AG08395 (cell line): ENCODE results near the gene CRACDL.

ENCODE experiments used
- DNase-seq: peaks from one replicate; pipeline ENCODE4 v3.0.0; 2012; ENCODE audit warnings: mixed read lengths, low spot score

The CRACDL gene, protein sequence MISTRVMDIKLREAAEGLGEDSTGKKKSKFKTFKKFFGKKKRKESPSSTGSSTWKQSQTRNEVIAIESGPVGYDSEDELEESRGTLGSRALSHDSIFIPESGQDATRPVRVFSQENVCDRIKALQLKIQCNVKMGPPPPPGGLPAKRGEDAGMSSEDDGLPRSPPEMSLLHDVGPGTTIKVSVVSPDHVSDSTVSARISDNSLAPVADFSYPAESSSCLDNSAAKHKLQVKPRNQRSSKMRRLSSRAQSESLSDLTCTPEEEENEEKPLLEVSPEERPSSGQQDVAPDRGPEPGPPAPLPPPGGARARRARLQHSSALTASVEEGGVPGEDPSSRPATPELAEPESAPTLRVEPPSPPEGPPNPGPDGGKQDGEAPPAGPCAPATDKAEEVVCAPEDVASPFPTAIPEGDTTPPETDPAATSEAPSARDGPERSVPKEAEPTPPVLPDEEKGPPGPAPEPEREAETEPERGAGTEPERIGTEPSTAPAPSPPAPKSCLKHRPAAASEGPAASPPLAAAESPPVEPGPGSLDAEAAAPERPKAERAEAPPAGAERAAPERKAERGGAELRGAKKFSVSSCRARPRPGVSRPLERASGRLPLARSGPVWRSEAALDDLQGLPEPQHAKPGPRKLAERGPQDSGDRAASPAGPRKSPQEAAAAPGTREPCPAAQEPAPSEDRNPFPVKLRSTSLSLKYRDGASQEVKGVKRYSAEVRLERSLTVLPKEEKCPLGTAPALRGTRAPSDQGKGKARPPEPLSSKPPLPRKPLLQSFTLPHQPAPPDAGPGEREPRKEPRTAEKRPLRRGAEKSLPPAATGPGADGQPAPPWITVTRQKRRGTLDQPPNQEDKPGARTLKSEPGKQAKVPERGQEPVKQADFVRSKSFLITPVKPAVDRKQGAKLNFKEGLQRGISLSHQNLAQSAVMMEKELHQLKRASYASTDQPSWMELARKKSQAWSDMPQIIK

DNA sequence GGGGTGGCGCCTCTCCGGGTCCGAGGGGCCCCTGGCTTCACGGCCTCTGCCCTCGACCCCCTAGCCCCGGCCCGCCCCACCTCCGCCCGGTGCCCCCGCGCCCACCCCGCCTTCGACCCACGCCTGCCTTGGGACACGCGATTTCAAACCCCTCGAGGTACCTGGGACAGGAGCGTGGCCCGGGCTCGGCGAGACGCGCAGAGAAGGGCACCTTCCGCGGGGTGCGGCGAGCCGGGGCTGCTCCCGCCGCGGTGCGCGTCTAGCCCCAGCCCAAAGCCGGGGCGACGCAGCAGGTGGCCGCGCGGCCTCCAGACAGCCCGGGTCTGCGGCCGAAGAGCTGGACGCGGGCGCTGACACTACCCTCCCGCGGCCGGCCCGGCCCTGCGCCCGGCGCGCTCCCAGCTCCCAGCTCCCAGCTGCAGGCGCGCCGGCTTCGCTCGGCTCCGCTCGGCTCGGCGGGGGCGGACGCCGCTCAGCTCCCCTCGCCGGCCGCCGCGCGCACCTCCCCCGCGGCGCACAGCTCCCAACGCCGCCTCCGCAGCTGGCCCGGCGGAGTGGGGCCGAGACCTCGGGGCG is at the start of gene CRACDL:
CRACDL (minus strand) TSS at position 449 of the 576 bp plus-strand sequence. CDS start 89,425 bp downstream, outside the sequence.
- no peak for DNase-seq

DNA sequence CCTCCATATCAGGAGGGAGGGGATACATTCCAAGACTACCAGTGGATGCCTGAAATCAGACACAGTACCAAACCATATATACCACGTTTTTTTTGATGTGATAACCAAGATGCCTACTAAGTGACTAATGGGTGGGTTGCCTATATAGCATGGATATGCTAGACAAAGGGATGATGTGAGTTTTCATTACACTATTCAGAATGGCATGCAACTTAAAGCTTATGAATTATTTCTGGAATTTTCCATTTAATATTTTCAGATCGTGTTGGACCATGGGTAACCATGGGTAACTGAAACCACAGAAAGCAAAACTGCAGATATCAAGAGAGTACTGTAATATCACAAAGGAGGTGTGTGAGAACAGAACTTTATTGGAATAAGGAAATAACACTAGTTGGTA is 39.6 kb upstream of the CRACDL start:
- no peak for DNase-seq

DNA sequence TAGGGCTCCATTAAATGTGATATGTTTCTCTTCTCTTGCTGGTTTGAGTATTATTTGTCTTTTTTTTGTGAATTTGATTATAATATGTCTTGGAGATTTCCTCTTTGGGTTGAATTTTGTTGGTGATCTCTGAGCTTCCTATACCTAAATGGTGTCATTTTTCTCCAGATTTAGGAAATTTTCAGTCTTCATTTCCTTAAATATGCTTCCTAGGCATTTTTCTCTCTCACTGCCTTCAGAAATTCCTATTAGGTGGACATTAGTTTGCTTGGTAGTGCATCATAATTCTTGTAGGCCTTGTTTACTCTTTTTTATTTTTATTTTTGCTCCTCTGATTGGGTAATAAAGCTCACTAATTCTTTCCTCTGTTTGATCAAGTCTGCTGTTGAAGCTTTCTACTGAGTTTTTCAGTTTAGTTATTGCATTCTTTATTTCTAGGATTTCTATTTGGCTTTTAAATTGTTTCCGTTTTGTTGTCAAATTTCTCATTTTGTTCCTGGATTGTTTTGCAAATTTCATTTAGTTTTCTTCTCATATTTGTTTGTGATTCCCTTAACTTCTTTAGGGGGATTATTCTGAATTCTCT is 36.6 kb upstream of the CRACDL start:
- DNase-seq, result no peak

DNA sequence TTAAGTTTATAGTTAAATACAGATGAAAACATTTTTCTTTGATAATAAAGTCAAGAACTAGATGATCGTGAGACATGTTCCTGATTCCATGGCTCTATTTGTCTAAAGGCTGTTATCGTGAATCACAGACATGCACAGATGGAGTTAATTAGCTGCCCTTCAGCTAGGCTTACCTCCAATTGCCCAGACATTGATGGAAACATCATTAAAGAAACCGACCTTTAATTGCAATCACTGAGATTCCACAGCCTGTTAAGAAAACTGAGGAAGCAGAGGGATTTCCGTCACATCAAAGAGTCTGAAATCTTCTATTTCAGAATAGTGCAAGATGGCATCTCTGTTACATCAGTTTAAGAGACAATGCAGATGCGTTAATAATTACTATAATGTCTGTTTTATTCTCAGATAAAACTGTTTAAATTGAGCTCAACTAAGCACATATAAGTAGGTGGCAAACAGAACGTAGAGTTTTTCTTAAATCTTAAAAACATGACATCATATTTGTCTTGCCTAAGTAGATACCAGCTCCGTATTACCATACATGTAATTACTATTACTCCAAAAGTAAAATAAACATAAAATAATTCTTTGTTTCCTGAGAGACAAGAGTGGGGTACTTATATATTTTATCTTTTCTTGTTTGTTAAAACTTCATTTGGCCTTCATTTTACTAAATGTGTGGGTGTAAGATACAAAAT is 23.9 kb upstream of the CRACDL start:
- DNase-seq, result no peak

DNA sequence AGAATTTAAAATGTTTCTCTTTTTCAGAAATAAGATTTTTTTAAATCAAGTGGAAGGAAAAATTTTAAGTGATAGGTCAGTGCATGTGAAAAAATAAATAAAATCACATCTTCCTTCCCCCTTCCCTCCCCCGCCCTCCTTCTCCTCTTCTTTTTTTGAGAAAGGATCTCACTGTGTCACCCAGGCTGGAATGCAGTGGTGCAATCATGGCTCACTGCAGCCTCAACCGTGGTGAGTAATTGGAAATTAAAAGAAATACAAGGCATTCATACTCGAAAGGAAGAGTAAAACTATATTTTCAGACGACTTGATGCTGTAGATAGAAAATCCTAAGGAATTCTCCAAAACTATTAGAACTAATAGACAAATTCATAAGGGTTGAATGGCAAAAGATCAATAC is 16.9 kb upstream of the CRACDL start:
- DNase-seq, result no peak

DNA sequence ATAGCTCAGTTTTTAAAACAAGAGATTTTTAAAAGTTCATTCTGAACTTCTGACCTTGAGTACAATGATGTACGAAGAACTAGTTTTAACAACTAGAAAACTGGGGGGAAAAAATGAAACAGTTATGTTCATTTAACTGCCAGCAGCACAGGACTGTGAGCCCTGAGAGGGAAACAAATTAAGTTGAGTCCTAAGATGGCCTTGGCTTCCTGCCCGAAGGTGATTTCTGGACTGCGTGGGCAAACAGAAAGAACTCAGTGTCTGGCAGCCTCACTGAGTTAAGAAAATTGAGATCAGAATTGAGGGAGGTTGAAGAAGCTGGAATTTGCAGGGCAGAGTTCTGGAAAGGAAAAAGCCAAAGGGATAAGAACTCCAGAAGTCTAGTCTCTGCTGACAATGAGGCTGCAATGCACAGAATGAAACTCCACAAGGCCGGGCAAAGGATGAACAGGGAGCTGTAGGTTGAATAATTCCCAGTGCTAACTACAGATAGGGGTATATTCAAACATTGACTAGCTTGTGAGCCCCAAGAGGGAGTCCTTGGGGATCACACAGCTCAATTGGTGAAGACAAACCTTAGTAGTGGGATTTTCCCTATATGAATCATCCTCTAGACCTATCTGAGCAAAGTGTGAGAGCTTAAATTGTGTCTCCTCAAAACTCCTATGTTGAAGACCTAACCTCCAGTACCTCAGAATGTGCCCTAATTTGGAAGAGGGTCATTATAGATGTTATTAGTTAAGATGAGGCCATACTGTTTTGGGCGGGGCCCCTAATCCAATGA is 13.1 kb upstream of the CRACDL start:
- DNase-seq, result no peak

DNA sequence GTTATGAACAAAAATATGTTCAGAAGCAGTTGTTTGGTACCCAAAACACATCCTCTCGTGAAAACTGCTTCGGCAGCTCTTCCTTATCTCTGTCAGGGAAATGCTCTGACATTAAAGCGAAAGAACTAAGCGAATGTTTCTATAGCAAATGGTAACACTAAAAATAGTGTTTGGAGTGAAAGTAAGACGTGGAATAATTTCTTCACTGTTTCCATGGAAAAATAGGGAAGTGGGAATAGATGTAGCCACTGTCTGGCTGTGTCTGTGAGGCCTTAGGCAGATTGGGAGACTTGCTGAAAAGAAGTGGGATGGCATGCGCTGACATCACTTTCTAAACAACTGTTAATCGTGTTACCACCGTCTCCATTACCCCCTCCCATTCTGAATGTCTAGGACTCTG is 11.5 kb upstream of the CRACDL start:
- no peak for DNase-seq

DNA sequence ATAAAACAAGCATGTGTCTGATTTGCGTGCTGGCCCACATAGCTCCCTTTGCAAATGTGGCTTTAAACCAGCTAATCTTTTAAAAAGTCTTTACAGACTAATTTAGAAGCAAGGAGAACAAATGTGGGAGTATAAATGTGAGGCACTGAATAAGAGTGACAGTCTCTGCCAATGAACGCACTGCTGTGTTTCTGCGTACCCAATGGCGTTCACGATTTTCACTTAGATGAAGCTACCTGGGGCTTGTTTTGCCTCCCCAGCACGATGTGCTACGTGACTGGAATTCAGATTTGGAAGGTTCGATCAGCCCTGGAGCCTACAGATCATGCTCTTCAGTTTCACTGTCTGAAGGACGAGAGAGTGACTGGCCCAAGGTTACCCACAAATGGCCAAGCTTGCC is 10.8 kb upstream of the CRACDL start:
- no peak for DNase-seq

DNA sequence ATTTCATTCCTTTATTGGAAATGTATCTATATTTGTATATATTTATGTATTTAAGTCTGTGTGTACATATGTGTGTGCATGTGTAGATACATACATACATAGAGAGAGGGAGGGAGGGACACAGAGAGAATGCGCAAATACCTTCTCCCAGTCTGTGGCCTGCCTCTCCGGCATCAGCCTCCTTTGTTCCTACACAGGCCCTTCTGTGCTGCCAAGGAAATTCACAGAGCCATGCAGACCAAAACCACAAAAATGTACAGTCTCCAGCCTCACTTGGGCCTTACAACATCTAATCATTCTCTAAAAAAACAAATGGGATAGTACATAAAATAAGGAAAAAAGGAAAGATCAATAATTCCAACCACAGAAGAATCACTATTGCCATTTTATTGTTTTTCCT is 8.8 kb upstream of the CRACDL start:
- peak; percentile 45 for DNase-seq

DNA sequence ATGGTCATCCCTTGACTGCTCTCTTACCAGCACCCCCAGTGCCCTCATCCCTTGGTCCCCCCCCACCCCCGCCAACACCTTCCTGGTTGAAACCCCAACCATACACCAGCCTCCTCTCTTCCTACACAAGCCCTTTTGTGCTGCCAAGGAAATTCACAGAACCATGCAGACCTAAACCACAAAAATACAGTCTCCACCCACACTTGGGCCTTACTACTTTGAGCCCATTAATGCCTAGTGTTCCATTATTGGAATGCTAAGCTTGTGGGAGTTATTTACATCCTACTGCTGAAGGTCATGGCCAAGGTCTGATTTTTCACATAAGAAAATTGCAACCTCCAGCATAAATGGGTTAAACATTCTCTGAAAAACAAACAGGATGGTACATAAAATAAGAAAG is 4.1 kb upstream of the CRACDL start:
- DNase-seq, result no peak

DNA sequence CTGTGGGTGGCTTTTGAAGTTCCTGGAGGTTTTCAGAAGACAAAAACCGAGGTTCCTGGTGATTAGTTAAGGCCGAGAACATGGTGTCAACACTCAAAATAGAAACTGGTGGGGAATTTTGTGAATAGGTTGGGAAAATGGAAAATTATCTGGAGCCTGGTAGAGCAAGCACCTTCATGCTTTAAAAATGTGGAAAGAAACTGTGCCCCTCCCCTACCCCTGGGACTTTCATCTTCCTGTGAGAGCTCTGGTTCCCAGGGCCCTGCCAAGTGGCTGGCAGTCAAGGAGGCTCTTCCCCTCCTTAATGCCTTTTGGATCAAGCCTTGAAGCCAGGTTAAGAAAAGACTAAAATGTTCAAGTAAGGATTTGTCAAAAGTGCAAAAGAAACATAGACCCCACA is 1.9 kb upstream of the CRACDL start:
- no peak for DNase-seq

DNA sequence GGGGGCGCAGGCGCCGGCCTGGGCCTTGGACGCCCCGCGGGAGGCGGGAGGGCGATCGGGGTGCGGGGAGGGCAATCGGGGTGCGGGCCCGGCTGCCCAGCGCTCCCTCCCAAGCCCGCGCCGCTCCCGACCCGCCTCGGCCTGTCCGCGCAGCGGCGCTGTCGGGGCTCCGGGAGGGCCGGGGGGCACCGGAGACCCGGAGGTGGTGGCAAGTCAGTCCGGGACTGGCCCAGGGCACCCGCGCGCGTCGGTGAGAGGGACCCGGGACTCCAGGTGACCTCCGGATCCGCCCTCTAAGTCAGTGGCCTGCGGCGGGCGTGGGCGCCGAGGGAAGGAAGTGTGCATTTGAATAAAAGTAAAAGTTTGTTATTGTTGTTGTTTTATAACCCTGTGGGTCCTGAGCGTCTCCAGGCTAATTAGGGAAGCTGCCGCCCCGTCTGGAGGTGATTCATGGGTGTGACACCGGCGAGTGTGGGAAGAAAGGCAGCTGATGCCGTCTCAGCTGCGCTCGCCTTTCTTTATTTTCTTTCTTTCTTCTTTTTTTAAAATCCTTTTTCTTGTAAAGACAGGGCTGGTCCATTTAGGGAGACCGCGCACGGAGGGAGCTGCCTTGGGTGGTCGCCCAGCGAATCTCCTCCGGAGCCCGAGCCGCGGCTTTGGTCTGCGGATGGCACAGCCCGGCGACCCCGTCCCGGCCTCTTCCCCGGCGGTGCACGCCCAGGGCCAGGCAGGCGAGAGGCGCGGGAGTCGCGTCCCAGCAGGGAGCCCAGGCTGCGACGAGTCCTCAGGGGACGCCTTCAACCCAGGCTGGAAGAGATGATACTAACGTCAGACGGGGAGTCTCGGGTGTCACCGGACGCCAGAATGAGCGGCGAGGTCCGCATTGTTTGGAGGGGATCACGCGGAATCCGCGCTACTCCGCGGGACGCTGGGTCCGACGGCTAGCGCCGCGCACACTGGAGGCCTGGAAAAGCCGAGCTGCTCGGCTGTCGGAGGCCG is 627 bp upstream of the CRACDL start:
- DNase-seq, result no peak

DNA sequence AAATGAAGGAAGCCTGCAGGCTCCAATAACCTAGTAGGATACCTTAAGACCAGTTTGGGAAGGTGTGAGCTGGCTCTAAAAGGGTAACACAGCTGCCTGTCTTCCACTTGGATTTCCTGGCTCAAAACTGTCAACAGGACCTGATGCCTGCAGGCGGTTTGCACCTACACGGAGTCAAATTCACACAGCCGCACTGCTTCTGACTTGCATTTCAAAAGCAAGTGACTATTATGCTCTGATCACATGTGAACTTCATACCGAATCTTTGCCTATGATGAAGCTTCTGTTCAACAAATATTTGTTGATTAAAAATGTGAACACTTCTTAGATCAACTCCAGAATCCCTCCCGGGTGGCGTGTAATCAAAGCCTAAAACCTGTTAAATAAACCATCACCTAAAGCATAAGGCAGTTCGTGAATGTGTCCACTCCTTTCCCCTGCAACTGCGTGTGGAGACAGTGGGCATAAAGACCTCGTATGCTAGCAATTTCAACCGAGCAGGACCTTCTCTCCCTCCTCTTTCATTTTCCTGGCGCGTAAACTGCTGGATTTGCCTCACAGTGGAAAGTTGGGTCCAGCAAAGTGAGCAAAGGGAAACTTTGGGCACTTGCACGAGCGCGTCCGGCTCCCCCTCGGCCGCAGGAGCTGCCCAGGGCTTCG is 784 bp downstream of the CRACDL start:
- no peak for DNase-seq

DNA sequence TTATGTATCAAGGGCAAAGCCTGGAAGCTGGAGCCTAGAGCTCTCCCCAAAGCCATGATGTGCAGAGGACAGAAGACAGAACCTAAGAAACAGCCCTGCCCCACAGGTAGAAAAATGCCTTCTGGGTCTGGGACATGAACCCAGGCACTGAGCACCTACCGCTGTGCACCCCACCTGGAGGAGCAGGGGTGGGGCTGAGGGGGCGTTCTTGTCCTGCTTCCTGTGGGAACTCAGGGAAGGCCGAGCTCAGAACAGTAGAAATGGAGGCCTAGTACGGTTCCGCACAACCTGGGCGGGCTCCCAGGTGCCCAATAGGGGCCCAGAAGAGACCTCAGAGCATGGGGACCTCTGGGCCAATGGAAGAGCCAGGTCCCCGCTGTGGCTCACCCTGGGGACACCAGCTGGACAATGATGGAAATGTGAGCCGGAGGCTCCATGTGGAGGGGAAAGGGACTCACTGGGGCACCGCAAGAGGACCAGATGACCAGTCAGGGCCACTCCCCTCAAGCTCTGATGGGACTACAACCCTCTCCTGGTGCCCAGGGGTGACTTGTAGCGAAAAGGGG is 3.2 kb downstream of the CRACDL start:
- no peak for DNase-seq

DNA sequence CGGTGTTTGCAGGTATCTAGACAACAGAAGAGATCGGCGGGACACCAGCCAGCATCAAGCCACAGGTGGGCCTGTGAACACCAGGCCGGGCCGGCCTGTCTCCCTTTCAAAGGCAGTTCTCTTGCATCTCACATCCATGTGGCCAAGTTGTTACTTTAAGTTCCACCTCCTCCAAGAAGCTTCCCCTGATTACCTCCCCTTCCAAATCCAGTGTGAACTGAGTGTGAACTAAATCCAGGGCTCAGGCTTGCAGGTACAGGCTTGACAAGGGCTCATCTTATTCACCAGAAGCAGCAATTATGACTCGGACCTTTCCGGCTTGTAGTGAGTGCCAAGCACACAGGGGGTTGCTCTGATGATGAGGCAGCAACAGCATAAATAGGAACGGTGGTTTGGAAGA is 3.9 kb downstream of the CRACDL start:
- DNase-seq, result no peak

DNA sequence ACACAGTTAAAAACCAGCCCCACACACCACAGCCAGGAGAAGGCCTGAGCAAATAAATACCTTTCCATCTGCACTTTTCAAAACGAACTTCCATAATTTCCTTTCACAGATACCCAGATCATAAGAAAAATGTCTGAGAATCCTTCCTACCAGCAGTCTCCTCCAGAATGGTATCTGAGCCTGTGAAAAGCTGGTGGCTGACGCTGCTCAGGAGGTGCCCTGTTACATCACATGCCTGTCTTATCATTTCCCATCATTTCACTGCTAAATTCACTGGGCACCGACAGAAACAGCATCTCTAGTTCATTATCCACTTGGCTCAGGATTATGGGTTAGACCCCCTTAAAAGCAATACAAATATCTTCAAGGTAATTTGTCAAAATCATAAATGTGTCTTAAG is 4.4 kb downstream of the CRACDL start:
- no peak for DNase-seq

DNA sequence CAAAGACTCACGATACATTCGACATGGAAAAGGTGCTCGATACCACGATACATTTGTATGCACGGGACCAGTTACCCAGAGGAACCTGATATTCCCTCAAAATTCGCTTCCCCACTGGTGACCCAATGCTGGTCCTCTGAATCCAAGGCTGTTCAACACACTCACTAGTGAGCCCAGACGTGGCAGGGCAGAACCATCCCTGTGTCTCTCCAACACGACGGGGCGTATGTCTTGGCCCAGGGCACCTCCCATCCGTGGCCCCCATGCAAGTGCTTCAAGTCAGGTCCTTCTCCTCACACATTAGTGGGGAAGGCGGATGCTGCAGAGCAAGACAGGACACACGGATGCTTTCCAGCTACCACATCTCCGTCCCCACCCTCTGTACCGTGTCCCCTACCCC is 6.1 kb downstream of the CRACDL start:
- no peak for DNase-seq

DNA sequence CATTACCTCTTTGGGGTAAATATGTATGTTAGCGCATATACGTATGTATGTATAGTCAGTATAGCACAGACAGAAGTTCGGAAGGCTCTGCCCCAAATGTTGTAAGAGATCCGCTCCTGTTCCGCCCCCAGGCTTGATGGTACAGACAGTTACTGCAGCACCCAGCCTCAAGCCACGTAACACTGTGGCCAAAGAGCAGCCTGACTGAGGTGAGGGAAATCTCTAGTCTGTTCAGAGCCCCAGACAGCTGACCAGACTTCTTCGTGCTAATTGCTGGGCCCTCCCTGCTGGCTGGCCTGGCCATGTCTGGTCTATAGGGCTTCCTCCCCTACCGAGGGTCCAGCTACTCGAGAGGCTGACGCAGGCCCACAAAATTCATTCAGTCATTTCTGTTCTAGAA is 7.8 kb downstream of the CRACDL start:
- DNase-seq, result no peak

DNA sequence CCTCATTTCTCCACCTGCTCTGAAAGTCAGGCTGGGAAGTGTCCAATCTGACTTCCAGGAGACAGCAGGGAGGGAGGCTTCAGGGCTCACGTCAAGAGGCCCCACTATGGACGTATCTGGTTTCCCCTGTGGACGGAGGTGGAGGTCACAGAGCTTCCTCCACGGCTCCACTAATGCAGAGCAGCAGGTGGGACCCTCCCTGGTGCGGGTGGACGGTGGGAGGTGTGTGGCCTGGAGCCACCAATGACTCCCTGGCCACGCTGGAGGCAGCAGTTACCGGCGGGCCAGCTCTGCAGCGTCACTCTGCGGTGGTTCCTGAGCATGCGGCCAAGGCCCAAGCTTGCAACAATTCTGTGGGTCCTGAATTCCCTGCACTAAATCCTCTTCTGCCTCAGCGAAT is 9.0 kb downstream of the CRACDL start:
- no peak for DNase-seq
